Activated CD4-positive, alpha-beta T cell treated with anti-CD3 and anti-CD28 coated beads, Interleukin-2, amount 50 U/mL, for 1 hour (primary cell): ENCODE data around the gene PPP1R1B.

Experiments used
- DNase-seq: peaks from one replicate; pipeline ENCODE4 v3.0.0-alpha.2; 2020

Gene PPP1R1B

DNA sequence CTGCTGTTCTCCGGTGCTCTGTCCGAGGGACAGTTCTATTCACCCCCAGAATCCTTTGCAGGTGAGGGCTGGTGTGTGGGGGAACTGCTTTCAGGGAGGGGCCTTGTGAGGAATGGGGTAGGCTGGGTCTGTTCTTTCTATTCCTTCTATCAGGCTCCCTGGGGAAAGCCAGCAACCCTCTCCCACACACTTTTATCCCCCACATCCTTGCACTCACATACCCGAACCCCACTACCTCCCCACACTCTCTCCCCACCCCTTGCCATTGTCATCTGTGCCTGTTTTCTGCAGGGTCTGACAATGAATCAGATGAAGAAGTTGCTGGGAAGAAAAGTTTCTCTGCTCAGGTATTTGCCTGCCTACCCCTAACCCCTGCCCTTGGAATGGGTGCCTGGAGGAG lies 32.0 kb downstream of the PPP1R1B start:
- DNase-seq: no peak

DNA sequence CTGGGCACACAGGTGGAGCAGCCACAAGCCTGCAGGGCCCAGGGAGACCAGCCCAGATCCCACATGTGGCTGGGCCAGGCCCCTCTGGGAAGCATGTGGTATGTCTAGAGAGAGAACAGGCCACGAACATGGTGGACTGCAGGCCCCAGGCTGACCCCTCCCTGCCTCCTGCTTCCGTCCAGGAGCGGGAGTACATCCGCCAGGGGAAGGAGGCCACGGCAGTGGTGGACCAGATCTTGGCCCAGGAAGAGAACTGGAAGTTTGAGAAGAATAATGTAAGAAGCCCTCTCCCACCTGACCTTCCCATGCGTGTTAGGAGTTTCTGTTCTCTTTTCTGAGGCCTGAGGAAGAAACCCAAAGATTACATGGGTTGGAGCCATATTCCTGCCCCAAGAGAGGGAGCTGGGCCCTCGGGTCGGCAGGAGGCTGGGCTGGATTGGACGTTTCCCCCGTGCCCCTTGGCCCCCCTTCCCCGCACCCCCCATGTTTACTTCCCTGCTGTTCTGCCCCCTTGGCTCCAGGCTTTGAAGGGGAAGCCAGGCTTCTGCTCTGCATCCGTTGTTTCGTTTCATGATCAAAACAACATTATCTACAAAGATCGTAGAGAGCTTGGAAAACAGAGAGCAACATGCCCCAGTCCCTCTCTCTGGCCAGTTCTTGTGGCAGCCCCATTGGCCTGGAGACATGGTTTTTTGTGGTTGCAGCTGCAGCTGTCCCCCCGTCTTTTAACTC lies 32.7 kb downstream of the PPP1R1B start:
- DNase-seq: no peak

DNA sequence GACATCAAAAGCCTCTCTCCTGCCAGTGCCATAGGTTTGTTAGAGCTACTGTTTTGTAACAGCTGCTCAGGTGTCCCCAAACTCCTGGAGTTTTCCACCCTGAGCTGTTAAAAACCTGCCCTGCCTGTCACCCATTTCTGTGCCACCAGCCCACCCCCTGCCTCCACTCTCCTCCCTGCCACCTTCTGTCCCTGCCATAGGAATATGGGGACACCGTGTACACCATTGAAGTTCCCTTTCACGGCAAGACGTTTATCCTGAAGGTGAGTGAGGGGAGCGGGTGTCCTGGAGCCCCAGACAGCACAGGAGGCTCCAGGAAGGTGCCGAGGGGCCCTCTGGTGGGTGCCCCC lies 33.2 kb downstream of the PPP1R1B start:
- DNase-seq: no peak

DNA sequence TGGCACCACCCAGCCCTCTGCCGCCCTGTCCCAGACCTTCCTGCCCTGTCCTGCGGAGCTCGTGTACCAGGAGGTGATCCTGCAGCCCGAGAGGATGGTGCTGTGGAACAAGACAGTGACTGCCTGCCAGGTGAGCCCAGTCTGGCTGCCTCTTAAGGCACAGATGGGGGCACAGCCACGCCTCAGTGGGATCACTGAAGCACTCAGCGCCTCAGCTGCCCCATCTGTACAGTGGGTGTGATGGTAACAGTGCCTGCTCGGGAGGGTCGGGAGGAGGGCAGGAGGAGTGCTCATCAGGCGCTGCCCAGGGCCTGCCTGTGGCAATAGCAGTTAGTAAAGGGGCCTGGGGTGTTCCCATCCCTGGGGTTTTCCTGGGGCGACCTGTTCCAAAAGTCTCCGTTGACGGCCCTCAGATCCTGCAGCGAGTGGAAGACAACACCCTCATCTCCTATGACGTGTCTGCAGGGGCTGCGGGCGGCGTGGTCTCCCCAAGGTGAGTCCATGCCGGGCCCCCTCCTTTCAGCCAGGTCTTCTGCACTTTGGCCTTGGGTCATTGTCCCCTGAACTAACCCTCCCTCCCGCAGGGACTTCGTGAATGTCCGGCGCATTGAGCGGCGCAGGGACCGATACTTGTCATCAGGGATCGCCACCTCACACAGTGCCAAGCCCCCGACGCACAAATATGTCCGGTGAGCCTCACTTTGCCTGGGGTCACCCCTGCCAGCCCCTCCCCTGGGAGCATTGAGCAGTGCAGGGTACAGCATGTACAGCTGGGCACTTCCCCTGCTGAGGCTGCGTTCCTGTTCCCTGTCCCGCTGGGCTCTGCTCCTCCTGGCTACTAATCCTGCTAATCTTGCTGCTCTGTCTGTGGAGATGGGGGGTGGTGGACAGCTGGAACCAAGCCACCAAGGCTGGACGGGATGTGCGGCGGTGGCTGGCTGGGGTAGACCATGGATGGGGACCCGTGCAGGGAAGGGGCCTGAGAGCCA lies 33.9 kb downstream of the PPP1R1B start:
- DNase-seq: no peak

DNA sequence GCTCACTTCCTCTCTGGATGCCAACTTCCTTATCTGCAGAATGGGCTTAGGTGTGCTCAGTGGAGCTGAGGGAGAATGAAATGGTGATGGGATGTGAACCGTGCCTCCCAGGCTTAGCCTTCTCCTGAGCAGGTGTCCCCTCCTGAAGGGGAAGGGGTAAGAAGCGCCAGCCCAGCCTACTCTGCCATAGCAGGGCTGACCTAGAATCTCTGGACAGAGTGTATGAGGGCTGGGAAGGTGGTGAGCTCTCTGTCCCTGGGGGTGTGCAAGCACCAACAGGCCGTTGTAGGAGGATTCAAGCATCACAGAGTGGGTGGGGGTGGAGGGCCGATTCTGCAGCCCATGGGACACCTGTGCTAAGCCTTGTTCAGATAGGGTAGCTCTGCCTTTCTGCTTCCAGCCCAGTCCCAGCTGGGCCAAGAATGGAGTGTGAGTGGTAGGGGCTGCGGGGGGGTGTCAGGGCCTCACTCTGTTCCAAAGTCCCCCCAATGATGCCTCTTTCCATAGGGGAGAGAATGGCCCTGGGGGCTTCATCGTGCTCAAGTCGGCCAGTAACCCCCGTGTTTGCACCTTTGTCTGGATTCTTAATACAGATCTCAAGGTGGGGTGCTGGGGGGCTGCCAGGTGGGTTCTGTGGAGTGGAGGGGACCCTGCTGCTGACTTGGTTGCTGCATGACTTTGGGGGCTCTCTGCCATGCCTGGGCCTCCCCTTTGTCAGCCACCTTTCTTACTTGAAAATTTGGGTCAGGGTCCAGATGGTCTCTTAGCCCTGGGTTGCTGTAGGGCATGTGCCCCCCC lies 35.2 kb downstream of the PPP1R1B start:
- no peak for DNase-seq

DNA sequence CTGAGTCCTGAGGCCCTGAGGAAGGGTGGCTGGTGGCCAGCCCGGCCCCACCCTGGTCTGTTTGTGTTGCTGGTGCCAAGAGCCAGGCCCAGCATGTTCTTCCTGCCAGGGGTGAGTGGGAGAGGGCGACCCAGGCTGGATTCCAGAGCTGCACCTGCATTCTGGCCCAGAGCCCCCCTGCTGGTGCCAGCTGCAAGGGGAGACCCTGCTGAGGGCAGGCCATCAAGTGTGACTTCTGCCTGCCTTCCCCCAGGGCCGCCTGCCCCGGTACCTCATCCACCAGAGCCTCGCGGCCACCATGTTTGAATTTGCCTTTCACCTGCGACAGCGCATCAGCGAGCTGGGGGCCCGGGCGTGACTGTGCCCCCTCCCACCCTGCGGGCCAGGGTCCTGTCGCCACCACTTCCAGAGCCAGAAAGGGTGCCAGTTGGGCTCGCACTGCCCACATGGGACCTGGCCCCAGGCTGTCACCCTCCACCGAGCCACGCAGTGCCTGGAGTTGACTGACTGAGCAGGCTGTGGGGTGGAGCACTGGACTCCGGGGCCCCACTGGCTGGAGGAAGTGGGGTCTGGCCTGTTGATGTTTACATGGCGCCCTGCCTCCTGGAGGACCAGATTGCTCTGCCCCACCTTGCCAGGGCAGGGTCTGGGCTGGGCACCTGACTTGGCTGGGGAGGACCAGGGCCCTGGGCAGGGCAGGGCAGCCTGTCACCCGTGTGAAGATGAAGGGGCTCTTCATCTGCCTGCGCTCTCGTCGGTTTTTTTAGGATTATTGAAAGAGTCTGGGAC lies 36.0 kb downstream of the PPP1R1B start:
- no peak for DNase-seq

DNA sequence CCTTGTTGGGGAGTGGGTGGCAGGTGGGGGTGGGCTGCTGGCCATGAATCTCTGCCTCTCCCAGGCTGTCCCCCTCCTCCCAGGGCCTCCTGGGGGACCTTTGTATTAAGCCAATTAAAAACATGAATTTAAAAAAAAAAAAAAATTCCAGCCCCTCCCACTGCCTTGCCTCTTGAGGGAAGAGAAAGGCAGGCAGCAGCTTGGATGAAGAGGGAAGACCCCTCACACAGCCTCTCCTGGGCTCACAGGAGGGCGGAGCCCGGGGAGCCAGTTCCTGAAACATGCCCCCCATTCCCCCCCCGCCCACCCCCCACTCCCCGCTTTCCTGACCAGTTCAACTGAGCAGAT lies 36.6 kb downstream of the PPP1R1B start:
- no peak for DNase-seq

DNA sequence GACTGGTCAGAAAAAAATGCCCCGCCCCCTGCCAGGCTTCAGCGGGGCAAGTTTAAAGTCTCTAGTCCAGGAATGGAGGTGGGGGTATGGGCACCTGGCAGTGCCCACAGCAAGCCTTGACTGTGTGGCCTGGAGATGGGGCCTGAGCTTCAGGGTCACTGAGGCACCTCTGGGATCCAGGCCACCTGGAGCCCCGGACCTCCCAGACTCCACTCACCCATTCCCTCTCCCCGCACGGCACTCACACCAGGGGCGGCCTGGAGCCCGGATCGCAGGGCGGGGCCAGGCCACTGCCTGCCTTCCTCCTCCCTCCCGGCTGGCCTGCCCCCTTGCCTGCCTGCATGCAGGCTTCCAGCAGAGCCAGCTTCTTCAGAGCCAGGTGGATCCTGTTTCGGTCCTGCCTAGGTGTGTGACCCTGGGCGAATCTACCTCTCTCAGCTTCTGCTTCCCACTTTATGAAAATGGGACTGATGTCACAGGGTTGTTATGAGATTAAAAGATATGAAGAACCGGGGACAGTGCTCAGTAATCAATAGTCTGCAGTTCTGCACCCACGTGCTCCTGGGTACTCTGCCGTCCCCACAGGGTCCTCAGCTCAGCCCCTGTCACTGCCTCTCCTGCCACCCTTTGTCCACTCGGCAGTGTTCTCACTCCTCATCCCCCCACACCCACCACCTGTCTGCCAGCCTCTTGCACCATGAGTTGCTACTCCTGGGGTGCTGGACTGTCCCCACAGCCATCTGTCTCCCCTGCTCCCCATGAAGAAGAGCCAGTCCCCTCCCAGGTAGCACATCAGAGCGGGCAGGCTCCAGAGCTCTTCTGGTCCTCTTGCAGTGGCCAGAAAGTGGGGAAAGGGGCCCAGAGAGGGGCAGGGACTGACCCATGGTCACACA lies 37.2 kb downstream of the PPP1R1B start:
- no peak for DNase-seq

DNA sequence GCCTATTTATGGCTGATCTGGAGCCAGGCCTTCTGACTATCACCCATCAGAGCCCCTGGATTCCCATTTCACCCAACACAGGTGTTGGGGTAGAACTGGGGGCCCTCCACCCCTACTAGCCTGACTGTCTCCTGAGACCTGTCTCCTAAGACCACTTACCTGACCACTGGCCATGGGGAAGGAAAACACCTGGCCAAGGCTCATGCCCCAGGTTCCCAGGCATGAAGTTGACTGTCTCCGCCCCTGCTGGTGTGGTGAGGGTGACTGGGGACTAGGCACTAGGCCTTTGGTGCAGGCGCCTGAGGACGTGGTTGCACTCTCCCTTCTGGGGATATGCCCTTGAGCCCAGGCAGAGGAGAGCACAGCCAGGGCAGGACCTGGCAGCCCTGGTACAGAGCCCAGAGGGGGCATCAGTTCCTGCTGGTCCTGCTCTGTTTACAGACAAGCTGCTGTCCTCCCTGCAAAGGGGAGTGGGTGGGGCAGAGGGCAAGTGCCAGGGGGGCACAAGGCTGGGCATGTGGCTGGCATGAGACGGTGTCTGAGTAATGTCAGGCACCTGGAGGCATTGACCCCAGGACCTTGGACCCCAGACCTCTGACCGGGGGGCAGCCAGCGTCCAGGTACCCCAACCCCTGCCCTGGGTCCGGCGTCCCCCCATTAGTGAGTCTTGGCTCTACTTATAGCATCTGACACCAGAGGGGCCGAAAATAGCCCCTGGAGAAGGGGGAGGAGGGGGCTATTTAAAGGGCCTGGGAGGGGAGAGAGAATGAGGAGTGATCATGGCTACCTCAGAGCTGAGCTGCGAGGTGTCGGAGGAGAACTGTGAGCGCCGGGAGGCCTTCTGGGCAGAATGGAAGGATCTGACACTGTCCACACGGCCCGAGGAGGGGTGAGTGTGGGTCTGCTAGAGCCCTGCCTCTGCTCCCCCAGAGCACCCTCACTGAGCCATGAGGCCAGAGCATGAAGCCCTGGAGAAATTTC lies 38.1 kb downstream of the PPP1R1B start, which contains the start of gene TCAP:
TCAP (plus strand) TSS at position 769 of the 981 bp plus-strand sequence; CDS start at position 780, 11 bp downstream.
- DNase-seq: no peak

DNA sequence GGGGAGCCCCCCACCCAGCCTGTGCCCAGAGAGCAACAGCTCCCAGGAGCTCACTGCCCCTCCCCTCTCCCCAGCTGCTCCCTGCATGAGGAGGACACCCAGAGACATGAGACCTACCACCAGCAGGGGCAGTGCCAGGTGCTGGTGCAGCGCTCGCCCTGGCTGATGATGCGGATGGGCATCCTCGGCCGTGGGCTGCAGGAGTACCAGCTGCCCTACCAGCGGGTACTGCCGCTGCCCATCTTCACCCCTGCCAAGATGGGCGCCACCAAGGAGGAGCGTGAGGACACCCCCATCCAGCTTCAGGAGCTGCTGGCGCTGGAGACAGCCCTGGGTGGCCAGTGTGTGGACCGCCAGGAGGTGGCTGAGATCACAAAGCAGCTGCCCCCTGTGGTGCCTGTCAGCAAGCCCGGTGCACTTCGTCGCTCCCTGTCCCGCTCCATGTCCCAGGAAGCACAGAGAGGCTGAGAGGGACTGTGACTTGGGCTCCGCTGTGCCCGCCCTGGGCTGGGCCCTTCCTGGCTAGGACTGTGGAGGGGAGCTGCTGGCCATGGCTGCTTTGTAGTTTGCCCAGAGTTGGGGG lies 39.0 kb downstream of the PPP1R1B start:
- DNase-seq: no peak

DNA sequence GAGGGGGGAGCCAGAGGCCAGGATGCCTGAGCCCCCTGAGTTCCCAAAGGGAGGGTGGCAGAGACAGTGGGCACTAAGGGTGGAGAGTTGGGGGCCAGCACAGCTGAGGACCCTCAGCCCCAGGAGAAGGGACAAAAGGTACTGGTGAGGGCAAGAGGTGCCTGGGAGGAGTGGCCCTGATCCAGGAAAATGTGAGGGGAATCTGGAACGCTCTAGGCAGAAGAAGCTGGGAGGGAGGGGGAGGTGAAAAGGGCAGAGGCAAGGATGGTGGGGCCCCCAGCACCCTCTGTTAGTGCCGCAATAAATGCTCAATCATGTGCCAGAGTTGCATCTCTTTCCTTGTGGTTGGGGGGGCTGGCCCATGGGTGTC lies 39.5 kb downstream of the PPP1R1B start:
- DNase-seq: no peak

DNA sequence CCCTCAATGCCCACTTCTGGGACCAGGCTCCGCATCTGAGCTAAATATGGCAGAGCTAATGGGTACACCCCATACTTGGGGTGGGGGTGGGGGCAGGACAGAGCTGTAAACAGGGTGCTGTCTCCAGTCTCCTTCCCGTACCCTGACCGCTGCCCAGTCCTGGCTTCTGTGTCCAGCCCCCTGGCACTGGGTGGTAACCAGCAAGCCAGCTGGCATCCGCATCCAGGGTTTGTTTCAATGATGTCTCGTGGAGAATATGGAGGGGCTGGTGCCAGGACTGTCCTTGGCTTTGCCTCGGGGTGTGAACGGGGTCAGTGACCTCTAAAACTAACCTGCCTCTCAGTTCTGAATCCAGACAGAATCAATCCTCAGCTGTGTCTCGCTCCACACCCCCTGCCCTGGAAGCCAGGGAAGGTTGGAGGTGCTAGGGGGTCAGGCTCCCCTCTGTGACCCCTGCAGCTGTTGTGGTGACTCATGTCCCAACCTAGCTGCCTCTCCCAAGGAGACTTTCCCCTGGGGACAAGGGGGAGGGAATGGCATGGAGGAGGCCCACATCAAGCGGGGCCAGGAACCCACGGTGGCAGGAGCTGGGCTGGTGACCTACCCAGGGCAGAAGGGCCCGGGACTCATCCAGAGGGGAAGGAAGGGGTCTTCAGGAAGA lies 40.0 kb downstream of the PPP1R1B start:
- DNase-seq: no peak

DNA sequence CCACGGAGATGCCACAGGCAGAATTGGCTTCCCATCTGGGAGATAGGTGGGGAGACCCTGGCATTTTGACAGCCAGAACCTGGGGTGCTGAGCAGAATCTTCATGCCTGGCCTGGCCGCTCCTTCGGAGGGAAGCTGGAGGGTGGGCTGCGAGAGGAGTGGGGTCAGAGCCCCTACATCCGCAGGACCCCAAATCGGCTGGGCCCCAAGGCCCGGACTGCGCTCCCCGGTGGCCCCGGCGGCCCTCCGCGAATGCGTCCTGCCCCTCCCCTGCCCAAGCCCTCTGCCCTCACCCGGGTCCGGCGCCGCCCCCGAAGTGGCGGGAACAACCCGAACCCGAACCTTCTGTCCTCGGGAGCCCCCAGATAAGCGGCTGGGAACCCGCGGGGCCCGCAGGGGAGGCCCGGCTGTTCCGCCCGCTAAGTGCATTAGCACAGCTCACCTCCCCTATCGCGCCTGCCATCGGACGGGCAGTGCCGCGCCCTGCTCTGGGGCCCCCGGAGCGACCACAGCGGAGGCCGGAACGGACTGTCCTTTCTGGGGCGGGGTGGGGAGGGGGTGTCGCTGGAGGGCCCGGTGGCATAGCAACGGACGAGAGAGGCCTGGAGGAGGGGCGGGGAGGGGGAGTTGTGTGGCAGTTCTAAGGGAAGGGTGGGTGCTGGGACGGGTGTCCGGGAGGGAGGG lies 40.7 kb downstream of the PPP1R1B start:
- DNase-seq: no peak

DNA sequence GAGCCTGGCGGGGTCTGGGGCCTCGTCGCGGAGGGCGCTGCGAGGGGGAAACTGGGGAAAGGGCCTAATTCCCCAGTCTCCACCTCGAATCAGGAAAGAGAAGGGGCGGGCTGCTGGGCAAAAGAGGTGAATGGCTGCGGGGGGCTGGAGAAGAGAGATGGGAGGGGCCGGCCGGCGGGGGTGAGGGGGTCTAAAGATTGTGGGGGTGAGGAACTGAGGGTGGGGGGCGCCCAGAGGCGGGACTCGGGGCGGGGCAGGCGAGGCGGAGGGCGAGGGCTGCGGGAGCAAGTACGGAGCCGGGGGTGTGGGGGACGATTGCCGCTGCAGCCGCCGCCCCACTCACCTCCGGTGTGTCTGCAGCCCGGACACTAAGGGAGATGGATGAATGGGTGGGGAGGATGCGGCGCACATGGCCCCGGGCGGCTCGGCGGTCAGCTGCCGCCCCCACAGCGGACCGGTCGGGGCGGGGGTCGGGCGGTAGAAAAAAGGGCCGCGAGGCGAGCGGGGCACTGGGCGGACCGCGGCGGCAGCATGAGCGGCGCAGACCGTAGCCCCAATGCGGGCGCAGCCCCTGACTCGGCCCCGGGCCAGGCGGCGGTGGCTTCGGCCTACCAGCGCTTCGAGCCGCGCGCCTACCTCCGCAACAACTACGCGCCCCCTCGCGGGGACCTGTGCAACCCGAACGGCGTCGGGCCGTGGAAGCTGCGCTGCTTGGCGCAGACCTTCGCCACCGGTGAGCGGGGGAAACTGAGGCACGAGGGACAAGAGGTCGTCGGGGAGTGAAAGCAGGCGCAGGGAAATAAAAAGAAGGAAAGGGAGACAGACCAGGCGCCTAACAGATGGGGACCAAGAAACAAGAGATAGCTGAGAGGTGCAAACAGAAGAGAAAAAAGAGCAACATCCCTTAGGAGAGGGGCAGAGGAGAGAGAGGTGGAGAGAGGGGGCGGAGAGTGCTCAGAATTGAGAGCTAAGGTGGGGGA lies 41.5 kb downstream of the PPP1R1B start, which contains the start of gene PNMT:
PNMT (plus strand) TSS at position 509 of the 980 bp plus-strand sequence; CDS start at position 532, 23 bp downstream.
- peak; percentile 74 for DNase-seq

DNA sequence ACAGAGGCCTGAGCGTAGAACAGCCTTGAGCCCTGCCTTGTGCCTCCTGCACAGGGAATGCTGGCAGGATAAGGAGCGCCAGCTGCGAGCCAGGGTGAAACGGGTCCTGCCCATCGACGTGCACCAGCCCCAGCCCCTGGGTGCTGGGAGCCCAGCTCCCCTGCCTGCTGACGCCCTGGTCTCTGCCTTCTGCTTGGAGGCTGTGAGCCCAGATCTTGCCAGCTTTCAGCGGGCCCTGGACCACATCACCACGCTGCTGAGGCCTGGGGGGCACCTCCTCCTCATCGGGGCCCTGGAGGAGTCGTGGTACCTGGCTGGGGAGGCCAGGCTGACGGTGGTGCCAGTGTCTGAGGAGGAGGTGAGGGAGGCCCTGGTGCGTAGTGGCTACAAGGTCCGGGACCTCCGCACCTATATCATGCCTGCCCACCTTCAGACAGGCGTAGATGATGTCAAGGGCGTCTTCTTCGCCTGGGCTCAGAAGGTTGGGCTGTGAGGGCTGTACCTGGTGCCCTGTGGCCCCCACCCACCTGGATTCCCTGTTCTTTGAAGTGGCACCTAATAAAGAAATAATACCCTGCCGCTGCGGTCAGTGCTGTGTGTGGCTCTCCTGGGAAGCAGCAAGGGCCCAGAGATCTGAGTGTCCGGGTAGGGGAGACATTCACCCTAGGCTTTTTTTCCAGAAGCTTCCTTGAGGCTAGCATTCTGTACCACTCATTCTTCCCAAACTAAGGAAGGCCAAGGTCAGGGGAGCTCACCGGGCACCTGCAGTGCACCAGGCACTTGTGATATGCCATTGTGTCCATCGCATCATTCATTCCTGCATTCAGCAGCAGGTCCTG lies 43.4 kb downstream of the PPP1R1B start:
- no peak for DNase-seq

DNA sequence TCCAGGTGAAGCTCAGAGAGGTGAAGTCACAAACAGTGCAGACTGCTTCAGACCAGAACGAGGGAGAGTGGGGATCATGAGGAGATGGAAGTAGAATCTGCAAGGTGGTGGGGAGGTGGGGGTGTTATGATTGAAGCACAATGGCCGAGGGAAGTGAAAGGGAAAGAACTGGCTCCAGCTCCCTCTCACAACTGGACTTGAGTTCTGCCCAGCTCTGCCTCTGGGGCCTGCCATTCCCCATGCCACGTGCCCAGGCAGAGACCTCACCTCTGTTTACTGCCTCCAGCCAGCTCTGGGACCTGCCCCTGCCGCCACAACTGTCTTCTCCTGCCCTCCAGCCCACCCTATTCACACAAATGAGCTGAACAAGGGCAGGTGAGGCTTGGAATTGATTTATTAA lies 44.0 kb downstream of the PPP1R1B start:
- no peak for DNase-seq
